Lung (tissue), 12 donors: ENCODE data around the gene MAGEF1. TPM values are rescaled to one million over a fixed set of nuclear protein-coding genes. Genes with fewer than 3 reads are reported as not detected.

Experiments used
- ATAC-seq: fragments of 200-7000 bp; cut with Tn5 transposase; one replicate; pipeline ENCODE4 v1.9.1; 2020; ENCODE audit warnings: moderate number of reproducible peaks; ENCODE audit not compliant: insufficient read depth, low FRiP score
- DNase-seq, 3 donors: peaks; one replicate each; pipeline ENCODE4 v3.0.0-alpha.2; 2013 to 2017
- H3K27ac ChIP-seq, 2 donors: one replicate each; pipeline ENCODE4 v1.5.1; 2013; ENCODE audit warnings: mild to moderate bottlenecking in 2 of 2, moderate library complexity in 2 of 2, control low read depth in 1 of 2, inconsistent platforms in 1 of 2, low read depth in 1 of 2, low read length in 1 of 2
- H3K27me3 ChIP-seq, 3 donors: one replicate each; pipeline ENCODE4 v1.5.1; 2013; ENCODE audit warnings: low read length in 2 of 3; ENCODE audit not compliant: control insufficient read depth in 3 of 3, insufficient read depth in 3 of 3
- H3K36me3 ChIP-seq, 4 donors: one replicate each; pipeline ENCODE4 v1.5.1; 2013; ENCODE audit warnings: low read length in 4 of 4, mild to moderate bottlenecking in 1 of 4, moderate library complexity in 1 of 4; ENCODE audit not compliant: control insufficient read depth in 4 of 4, insufficient read depth in 4 of 4
- H3K4me1 ChIP-seq, 5 donors: one replicate each; pipeline ENCODE4 v1.5.1; 2013; ENCODE audit warnings: low read length in 5 of 5, mild to moderate bottlenecking in 2 of 5, moderate library complexity in 1 of 5; ENCODE audit not compliant: control insufficient read depth in 5 of 5, insufficient read depth in 5 of 5
- H3K4me3 ChIP-seq: one replicate; pipeline ENCODE4 v1.5.1; 2013; ENCODE audit warnings: mild to moderate bottlenecking, control low read depth, moderate library complexity
- H3K9ac ChIP-seq, 2 donors: one replicate each; pipeline ENCODE4 v1.5.1; 2013; ENCODE audit warnings: low read length in 2 of 2, control low read depth in 1 of 2; ENCODE audit not compliant: insufficient read depth in 1 of 2
- H3K9me3 ChIP-seq, 4 donors: one replicate each; pipeline ENCODE4 v1.5.1; 2013; ENCODE audit warnings: low read length in 3 of 4, mild to moderate bottlenecking in 1 of 4, moderate library complexity in 1 of 4; ENCODE audit not compliant: control insufficient read depth in 4 of 4, insufficient read depth in 3 of 4
- WGBS, 2 donors: extraction: QIAGEN DNeasy Blood & Tissue Kit; methylation state at CpG; one replicate each; pipeline ENCODE4 v1.1.7; 2013; 5-methylcytosine and 5-hydroxymethylcytosine counted together
- polyA plus RNA-seq, 2 donors: library from polyadenylated mRNA; stranded (reverse); fragments of 200-250 nt; gene quantifications; one replicate each; pipeline ENCODE4 v1.2.1, GENCODE V29; 2013
- total RNA-seq, 2 donors: library from RNA; depleted of rRNA in 1 of 2; stranded (reverse); fragments of >200 nt in 1 of 2; gene quantifications; one replicate each; pipeline ENCODE4 v1.2.1, GENCODE V29; 2014 to 2021
- TF ChIP-seq, protein P1 (sequence below): IDR thresholded peaks from 2 replicates; pipeline ENCODE4 v1.5.1; 2012; ENCODE audit warnings: mild to moderate bottlenecking; ENCODE audit errors: control extremely low read depth, extremely low read depth
- donor health status: control.
- donor health status: control.
- donor health status: Bipolar disorder and iron deficiency.
- donor health status: healthy.
- donor health status: DM: yes; HTN: yes; CAD: no.

Gene MAGEF1
- total and polyA plus RNA-seq, 4 donors = 30.1 to 36.1 (median 33.1) TPM

GRCh38 chr3:184663356-184663755, 48.5 kb downstream of the MAGEF1 start:
- H3K27me3 ChIP-seq = no peaks in the 10 kb centered on the region
- DNase-seq = no peak
- H3K36me3 ChIP-seq = no peaks in the 10 kb centered on the region
- no peaks in the 10 kb centered on the region for H3K9me3 ChIP-seq
- H3K4me3 ChIP-seq = no peak overlapping the region
- peaks cover 0 to 24% (median 5%) of the 10 kb centered on the region in 5 donors for H3K4me1 ChIP-seq
- H3K9ac ChIP-seq = no peak overlapping the region
- TF ChIP-seq, protein P1, sequence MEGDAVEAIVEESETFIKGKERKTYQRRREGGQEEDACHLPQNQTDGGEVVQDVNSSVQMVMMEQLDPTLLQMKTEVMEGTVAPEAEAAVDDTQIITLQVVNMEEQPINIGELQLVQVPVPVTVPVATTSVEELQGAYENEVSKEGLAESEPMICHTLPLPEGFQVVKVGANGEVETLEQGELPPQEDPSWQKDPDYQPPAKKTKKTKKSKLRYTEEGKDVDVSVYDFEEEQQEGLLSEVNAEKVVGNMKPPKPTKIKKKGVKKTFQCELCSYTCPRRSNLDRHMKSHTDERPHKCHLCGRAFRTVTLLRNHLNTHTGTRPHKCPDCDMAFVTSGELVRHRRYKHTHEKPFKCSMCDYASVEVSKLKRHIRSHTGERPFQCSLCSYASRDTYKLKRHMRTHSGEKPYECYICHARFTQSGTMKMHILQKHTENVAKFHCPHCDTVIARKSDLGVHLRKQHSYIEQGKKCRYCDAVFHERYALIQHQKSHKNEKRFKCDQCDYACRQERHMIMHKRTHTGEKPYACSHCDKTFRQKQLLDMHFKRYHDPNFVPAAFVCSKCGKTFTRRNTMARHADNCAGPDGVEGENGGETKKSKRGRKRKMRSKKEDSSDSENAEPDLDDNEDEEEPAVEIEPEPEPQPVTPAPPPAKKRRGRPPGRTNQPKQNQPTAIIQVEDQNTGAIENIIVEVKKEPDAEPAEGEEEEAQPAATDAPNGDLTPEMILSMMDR = no peak
- H3K27ac ChIP-seq = no peak overlapping the region
- ATAC-seq = no peak
- 94 to 96% methylated on average over 6 of the region's 6 CpGs for WGBS, 2 donors

GRCh38 chr3:184662187-184662586, 49.7 kb downstream of the MAGEF1 start:
- Histone ChIP-seq H3K4me1 (peaks cover 0 to 25% (median 5%) of the 10 kb centered on the region in 5 donors), H3K4me3 (no peak overlapping the region), H3K27ac (no peak overlapping the region), H3K9me3 (no peaks in the 10 kb centered on the region), H3K9ac (no peak overlapping the region), H3K27me3 (no peaks in the 10 kb centered on the region), H3K36me3 (no peaks in the 10 kb centered on the region)
- TF ChIP-seq, protein P1 = no peak
- ATAC-seq (no peak), DNase-seq (no peak)
- WGBS, 2 donors = 65 to 75% methylated on average over 5 of the region's 5 CpGs

DNA sequence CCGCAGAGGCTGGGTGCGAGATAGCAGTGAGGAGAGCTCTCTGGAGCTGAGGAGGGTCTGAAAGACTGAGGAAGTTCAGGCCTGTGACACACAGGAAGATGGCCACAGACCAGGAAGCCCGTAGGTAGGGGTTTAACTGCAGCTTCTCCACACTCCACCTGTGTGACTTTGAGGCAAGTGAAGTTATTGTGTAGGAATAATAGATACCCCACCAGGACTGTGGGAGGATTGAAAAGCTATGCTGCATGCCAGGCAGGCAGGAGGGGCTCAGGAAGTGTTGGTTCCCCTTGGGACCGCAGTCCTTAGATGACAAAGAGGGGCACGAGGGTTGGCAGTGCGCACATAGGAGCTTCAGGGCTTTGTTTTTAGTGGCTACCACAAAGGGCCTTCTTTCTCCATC, 50.9 kb downstream of the MAGEF1 start:
- H3K36me3 ChIP-seq = no peaks in the 10 kb centered on the region
- TF ChIP-seq, protein P1 = no peak
- ATAC-seq = no peak
- WGBS, 2 donors = 56 to 74% methylated on average over 6 of the region's 6 CpGs
- no peak overlapping the region for H3K9ac ChIP-seq
- DNase-seq = no peak
- H3K4me3 ChIP-seq = no peak overlapping the region
- H3K27ac ChIP-seq = no peak overlapping the region
- no peaks in the 10 kb centered on the region for H3K9me3 ChIP-seq
- H3K4me1 ChIP-seq = peaks cover 0 to 32% (median 11%) of the 10 kb centered on the region in 5 donors
- H3K27me3 ChIP-seq = no peaks in the 10 kb centered on the region

Other genes starting within 250 kb of the MAGEF1 start
- gene EPHB3, start 150.3 kb downstream of the MAGEF1 start, total RNA-seq = 10 to 100 TPM; 10.7 to 20.5 TPM
- 1 to 10 TPM; 3.1 to 4.7 TPM for gene EPHB3, start 150.3 kb downstream of the MAGEF1 start, polyA plus RNA-seq
- 100 to 1,000 TPM in 1 of 2 donors, 10 to 100 TPM in 1; 54.9 to 184 TPM for gene VPS8, start 100.1 kb upstream of the MAGEF1 start, total RNA-seq
- gene VPS8, start 100.1 kb upstream of the MAGEF1 start, polyA plus RNA-seq = 10 to 100 TPM; 13.9 to 22.2 TPM